GM19397 (cell line): ENCODE results near the gene MPDZ.

Experiments used
- ATAC-seq: cut with Tn5 transposase; IDR thresholded peaks from one replicate; pipeline ENCODE4 v1.9.1; 2021; ENCODE audit warnings: mild to moderate bottlenecking, moderate library complexity; ENCODE audit not compliant: unreplicated experiment

Gene MPDZ, protein sequence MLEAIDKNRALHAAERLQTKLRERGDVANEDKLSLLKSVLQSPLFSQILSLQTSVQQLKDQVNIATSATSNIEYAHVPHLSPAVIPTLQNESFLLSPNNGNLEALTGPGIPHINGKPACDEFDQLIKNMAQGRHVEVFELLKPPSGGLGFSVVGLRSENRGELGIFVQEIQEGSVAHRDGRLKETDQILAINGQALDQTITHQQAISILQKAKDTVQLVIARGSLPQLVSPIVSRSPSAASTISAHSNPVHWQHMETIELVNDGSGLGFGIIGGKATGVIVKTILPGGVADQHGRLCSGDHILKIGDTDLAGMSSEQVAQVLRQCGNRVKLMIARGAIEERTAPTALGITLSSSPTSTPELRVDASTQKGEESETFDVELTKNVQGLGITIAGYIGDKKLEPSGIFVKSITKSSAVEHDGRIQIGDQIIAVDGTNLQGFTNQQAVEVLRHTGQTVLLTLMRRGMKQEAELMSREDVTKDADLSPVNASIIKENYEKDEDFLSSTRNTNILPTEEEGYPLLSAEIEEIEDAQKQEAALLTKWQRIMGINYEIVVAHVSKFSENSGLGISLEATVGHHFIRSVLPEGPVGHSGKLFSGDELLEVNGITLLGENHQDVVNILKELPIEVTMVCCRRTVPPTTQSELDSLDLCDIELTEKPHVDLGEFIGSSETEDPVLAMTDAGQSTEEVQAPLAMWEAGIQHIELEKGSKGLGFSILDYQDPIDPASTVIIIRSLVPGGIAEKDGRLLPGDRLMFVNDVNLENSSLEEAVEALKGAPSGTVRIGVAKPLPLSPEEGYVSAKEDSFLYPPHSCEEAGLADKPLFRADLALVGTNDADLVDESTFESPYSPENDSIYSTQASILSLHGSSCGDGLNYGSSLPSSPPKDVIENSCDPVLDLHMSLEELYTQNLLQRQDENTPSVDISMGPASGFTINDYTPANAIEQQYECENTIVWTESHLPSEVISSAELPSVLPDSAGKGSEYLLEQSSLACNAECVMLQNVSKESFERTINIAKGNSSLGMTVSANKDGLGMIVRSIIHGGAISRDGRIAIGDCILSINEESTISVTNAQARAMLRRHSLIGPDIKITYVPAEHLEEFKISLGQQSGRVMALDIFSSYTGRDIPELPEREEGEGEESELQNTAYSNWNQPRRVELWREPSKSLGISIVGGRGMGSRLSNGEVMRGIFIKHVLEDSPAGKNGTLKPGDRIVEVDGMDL (N-terminal part only)

DNA sequence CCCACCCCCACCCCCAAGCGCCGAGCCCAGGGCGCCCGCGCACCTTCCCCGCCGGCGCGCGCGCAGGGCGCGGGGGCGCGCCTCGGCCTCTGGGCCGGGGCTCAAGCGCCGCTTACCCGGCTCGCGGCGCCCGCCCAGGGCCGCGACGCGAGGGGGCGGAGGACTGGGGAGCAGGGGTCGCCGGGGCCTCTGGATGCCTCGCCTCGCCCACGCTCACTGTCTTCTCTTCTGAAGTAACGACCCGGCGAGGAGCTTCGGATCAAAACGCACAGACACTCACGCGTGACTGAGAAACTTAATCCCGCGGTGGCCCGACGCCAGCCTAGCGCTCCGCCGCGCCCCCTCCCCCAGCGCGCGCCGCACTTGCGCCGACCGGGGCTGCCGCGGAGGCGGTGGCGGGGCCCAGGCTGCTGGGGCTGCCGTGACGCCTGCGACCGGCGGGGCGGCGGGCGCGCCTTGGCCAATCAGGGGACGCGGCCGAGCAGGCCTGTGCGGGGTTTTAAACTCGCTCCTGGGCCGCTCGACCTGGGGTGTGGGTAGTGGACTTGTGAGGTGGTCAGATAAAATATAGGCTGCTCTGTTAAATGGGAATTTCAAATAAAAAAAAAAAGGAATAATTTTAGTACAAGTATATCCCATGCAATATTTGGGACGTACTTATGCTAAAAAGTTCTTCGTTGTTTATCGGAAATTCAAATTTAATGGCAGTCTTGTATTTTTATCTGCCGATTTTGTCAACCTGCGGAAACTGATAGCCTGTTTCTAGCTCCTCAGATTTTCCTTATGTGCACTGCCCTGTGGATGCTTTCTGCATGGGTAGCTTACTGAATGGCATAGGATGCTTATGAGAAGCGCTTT lies at the start of gene MPDZ:
TSS of gene MPDZ (minus strand) at position 409 of the 858 bp plus-strand sequence. CDS start 29,377 bp downstream, outside the sequence.
- no peak for ATAC-seq

- no peak for ATAC-seq
These were observed 45.5 kb upstream of the MPDZ start for GRCh38 chr9:13324988-13325387.

- no peak for ATAC-seq
These were observed 43.5 kb upstream of the MPDZ start for GRCh38 chr9:13322828-13323550.

DNA sequence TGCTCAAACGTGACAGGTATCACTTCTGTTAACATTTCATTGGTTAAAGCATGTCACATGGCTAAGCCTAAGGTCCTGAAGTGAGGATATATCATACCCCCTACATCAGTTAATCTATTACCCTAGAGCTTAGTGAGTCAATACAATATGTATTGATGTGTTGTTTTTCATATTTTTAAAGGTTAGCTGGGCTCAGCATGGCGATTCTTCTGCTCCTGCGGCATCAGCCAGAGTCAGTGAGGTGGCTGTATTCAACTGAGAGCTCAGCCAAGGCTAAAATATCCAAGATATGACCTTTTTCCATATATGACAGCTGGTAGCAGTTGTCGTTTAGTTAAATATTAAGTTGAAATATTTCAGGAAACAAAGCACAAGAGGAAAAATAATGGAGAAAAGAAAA lies 38.5 kb upstream of the MPDZ start:
- no peak for ATAC-seq

GRCh38 chr9:13296972-13297371 lies 17.5 kb upstream of the MPDZ start:
- ATAC-seq: no peak

GRCh38 chr9:13295556-13295955 lies 16.1 kb upstream of the MPDZ start:
- ATAC-seq: no peak

DNA sequence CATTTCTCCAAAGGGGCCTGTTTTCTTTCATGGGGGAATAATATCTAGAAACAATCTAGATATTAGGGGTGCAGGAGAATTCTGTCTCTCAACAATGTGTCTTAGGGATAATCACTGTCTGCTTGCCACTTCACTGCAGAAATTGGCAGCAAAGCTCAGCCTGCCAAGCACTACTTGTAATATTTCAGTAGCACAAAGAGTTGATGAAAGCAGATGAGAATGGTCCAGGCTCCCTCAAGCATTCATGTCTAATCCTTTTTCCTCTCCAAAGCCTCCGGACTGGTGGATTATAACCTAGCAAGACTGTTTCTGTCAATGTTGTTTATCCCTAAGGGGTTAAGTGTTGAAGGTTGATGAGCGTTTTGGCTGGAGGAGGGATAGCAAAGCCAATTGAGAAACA lies 13.3 kb upstream of the MPDZ start:
- no peak for ATAC-seq

DNA sequence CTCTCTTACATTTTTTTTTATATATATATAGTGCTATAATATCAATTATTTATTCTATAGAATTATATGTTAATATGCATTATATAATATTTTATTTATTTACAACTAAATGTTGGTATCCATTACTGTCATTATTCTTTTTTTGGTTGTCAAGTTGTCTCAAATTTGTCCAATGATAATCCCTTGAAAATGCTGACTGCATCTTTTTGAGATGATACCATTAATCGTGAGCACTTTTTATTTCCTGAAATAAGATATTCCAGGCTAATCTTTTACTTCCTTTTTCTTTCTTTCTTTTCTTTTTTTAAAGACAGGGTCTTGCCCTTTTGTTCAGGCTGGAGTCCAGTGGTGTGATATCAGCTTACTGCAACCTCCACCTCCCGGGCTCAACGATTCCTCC lies 12.7 kb upstream of the MPDZ start:
- no peak for ATAC-seq

- no peak for ATAC-seq
These were observed 12.2 kb upstream of the MPDZ start for GRCh38 chr9:13291718-13292117.

- ATAC-seq: no peak
These were observed 4.5 kb upstream of the MPDZ start for GRCh38 chr9:13284011-13284410.

GRCh38 chr9:13282998-13283397 lies 3.5 kb upstream of the MPDZ start:
- ATAC-seq: no peak

GRCh38 chr9:13281356-13282016 lies 2.0 kb upstream of the MPDZ start:
- ATAC-seq: no peak

DNA sequence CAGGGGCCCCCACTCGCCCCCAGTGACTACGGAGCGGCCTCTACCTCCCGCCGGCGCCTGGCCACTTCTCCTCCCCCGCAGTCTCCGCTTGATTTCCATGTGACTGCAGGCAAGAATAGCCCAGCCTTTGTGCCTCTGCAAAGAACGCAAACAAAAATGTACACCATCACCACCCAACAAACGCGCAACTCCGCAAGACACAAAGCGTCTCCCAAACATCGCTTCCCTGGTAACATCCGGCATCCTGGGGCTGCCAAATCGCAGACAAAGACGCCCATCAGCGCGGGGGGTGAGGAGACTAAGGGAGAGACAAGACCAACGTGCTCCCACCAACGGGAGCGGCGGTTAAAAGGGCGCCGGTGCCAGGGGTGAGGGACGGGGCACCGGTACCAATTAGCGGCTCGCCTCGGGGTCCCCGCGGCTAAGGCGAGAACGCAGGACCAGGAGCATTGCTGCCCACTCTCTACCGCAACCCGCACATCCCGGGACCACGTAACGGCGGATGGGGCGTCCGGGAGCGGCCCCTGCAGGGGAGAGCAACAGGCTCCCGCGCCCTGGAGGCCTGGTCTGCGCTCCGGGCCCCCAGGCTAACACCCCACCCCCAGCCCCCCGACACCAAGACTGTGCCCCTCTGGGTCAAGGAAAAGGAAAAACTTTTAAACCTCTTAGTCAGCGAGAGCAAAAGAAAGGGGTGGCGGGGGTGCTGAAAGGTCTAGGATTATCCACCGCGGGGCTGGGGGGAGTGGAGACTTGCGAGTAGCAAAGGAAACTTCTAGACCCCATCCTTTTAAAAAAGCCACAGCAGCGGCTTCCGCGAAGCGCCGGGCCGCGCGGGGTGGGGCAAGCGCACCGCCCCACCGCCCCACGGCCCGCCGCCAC lies 885 bp downstream of the MPDZ start:
- no peak for ATAC-seq

- no peak for ATAC-seq
These were observed 1.5 kb downstream of the MPDZ start for GRCh38 chr9:13278023-13278367.

GRCh38 chr9:13274886-13275641 lies 4.4 kb downstream of the MPDZ start:
- no peak for ATAC-seq

- ATAC-seq: no peak
These were observed 8.8 kb downstream of the MPDZ start for GRCh38 chr9:13270734-13271133.

DNA sequence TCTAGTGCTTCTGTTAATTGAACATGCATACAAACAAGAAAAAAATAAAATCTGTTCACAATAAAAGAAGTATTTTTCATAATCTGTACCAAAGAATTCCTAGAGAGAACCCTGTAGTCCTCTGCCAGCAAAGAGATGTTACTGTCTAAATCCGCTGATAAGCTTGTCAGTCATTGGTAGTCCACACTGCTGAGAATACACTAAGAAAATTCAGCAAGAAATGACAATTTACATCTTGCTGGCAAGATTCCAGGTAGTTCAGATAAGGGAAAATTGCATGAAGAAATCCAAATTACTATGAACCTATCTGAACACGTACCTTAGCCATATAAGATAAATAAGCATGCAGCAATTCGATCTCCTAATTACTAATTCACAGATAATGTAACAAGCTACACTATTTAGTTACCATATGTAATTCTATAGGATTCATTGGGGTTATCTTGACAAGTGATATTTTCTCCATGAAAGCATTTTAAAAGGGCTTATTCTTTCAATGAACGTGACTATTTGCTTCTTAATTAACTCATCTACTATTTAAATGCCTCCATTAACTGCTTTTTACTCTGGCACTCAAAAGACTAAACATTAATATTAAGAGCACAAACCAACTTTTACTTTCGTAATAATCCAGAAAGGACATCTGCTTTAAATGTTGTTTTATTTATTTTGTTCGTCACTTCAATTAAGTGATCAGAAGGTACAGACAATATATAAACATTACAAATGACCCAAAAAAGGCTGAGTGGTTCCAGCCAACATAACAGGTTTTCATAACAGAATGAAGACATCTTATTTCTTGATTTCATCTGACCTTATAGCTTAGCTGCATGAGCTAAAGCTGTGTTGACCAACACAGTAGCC lies 9.7 kb downstream of the MPDZ start:
- no peak for ATAC-seq
